ENCODE data around the gene UMAD1. TPM values are rescaled to one million over a fixed set of nuclear protein-coding genes. Genes with fewer than 3 reads are reported as not detected.

Gene UMAD1
- total and polyA plus RNA-seq, 2 donors from 2014 or later, result 18.0 to 20.3 TPM

GRCh38 chr7:7720193-7720592 is 79.6 kb downstream of the UMAD1 start:
- Histone ChIP-seq H3K27ac (ENCODE audit: low read depth in 2 of 2, low read length in 2 of 2) (no peak overlapping the region), H3K9me3 (ENCODE audit: control insufficient read depth in 2 of 3, insufficient read depth in 1 of 3, low read length in 3 of 3) (no peaks in the 10 kb centered on the region), H3K9ac (ENCODE audit: low read length in 3 of 3) (no peak overlapping the region), H3K27me3 (ENCODE audit: control insufficient read depth, insufficient read depth, low read length) (no peaks in the 10 kb centered on the region), H3K4me1 (ENCODE audit: control insufficient read depth in 2 of 3, insufficient read depth in 2 of 3, low read depth in 1 of 3, low read length in 3 of 3) (no peaks in the 10 kb centered on the region), H3K36me3 (ENCODE audit: control insufficient read depth in 2 of 3, insufficient read depth in 3 of 3, low read length in 3 of 3) (no peaks in the 10 kb centered on the region), H3K4me3 (ENCODE audit: low read length in 3 of 3) (no peak overlapping the region)
- DNase-seq, result no peak
- FAIRE-seq, result no peak
- intact Hi-C loops (cut with DNase I), result no loop called here
- TF ChIP-seq CTCF (IDR thresholded peaks at IDR 0.05; ENCODE audit: borderline replicate concordance, extremely low read depth, insufficient read depth), result no peak

DNA sequence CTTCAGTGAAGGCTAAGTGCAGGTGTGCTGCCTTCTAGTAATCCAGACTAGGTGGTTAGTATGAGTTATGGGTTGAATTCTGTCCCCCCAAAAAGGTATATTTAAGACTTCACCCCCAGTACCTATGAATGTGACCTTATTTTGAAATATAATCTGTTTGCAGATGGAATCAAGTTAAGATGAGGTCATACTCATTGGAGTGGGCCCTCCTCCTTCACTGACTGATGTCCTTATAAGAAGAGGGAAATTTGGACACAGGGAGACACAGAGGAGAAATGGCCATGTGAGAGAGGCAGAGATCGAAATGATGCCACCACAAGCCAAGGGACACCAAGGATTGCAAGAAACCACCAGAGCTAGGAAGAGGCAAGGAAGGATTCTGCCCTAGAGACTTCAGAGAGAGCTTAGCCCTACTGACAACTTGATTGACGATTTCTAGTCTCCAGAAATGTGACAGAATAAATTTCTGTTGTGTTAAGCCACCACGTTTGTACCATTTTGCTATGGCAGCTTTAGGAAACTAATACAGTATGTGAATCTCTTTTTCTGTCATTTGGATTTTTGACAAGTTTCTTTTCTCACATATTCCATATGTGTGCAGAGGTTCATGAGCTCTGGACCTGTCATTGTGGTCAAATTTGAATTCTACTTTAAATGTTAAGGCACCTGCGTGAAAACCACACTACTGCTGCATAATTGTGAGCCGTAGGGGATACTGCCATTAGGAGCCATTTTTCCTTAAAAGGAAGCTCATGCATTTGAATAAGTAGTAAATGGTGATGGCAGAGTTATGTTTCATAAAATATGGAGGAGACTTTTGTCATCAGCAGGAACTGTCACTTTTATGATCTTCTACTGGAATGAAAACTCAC is 80.4 kb downstream of the UMAD1 start:
- no peaks in the 10 kb centered on the region for H3K4me1 ChIP-seq (ENCODE audit: control insufficient read depth in 2 of 3, insufficient read depth in 2 of 3, low read depth in 1 of 3, low read length in 3 of 3)
- no peak overlapping the region for H3K4me3 ChIP-seq (ENCODE audit: low read length in 3 of 3)
- H3K36me3 ChIP-seq (ENCODE audit: control insufficient read depth in 2 of 3, insufficient read depth in 3 of 3, low read length in 3 of 3), result no peaks in the 10 kb centered on the region
- no peaks in the 10 kb centered on the region for H3K9me3 ChIP-seq (ENCODE audit: control insufficient read depth in 2 of 3, insufficient read depth in 1 of 3, low read length in 3 of 3)
- H3K27me3 ChIP-seq (ENCODE audit: control insufficient read depth, insufficient read depth, low read length), result no peaks in the 10 kb centered on the region
- TF ChIP-seq CTCF (IDR thresholded peaks at IDR 0.05; ENCODE audit: borderline replicate concordance, extremely low read depth, insufficient read depth), result no peak
- no peak for FAIRE-seq
- intact Hi-C loops (cut with DNase I), result no loop called here
- H3K27ac ChIP-seq (ENCODE audit: low read depth in 2 of 2, low read length in 2 of 2), result no peak overlapping the region
- H3K9ac ChIP-seq (ENCODE audit: low read length in 3 of 3), result no peak overlapping the region
- no peak for DNase-seq

DNA sequence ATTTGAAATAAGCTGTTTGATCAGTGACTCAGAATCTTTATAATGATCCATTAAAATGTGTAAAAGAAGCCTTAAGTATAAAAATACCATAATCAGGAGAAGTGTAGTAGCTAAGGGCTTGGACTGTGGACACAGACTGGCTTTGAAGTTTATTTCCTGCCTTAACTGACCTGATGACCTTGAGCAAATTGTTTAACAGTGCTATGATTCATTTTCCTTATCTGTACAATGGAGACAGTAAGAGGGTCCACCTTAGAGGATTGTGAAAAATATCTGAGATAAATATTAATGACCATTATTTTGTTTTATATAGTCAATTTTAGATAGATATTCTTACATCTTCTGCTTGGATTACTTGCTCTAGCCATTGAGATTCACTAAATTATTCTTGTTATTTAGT is 91.2 kb downstream of the UMAD1 start:
- H3K36me3 ChIP-seq (ENCODE audit: control insufficient read depth in 2 of 3, insufficient read depth in 3 of 3, low read length in 3 of 3), result no peaks in the 10 kb centered on the region
- intact Hi-C loops (cut with DNase I), result no loop called here
- no peak overlapping the region for H3K27ac ChIP-seq (ENCODE audit: low read depth in 2 of 2, low read length in 2 of 2)
- no peak for FAIRE-seq
- no peaks in the 10 kb centered on the region for H3K4me1 ChIP-seq (ENCODE audit: control insufficient read depth in 2 of 3, insufficient read depth in 2 of 3, low read depth in 1 of 3, low read length in 3 of 3)
- H3K9ac ChIP-seq (ENCODE audit: low read length in 3 of 3), result no peak overlapping the region
- no peak for DNase-seq
- H3K27me3 ChIP-seq (ENCODE audit: control insufficient read depth, insufficient read depth, low read length), result no peaks in the 10 kb centered on the region
- no peak overlapping the region for H3K4me3 ChIP-seq (ENCODE audit: low read length in 3 of 3)
- no peaks in the 10 kb centered on the region for H3K9me3 ChIP-seq (ENCODE audit: control insufficient read depth in 2 of 3, insufficient read depth in 1 of 3, low read length in 3 of 3)
- TF ChIP-seq CTCF (IDR thresholded peaks at IDR 0.05; ENCODE audit: borderline replicate concordance, extremely low read depth, insufficient read depth), result no peak
